Fibroblast of pulmonary artery (primary cell): Measurements from ENCODE around the gene UBE3D.
A peak's percentile ranks its signal among the peaks of the same experiment; 100 is the strongest.

Experiments
- DNase-seq: peaks from one replicate; pipeline ENCODE4 v3.0.0-alpha.2; 2010; ENCODE audit warnings: low read depth
- H3K4me3 ChIP-seq: replicated peaks from 2 replicates; pipeline ENCODE4 v1.5.1; 2011; ENCODE audit warnings: low read depth, mild to moderate bottlenecking, control low read depth, low read length, moderate library complexity
- TF ChIP-seq, protein P1 (sequence below): IDR thresholded peaks from 2 replicates; pipeline ENCODE4 v1.5.1; 2011; ENCODE audit warnings: mild to moderate bottlenecking, control low read depth, low read length, inconsistent platforms; ENCODE audit errors: missing control alignments

Gene UBE3D

GRCh38 chr6:82843291-82843885 is 222.3 kb downstream of the UBE3D start:
- H3K4me3 ChIP-seq, result no peak overlapping the region
- DNase-seq, result no peak
- TF ChIP-seq, protein P1, sequence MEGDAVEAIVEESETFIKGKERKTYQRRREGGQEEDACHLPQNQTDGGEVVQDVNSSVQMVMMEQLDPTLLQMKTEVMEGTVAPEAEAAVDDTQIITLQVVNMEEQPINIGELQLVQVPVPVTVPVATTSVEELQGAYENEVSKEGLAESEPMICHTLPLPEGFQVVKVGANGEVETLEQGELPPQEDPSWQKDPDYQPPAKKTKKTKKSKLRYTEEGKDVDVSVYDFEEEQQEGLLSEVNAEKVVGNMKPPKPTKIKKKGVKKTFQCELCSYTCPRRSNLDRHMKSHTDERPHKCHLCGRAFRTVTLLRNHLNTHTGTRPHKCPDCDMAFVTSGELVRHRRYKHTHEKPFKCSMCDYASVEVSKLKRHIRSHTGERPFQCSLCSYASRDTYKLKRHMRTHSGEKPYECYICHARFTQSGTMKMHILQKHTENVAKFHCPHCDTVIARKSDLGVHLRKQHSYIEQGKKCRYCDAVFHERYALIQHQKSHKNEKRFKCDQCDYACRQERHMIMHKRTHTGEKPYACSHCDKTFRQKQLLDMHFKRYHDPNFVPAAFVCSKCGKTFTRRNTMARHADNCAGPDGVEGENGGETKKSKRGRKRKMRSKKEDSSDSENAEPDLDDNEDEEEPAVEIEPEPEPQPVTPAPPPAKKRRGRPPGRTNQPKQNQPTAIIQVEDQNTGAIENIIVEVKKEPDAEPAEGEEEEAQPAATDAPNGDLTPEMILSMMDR, result no peak

DNA sequence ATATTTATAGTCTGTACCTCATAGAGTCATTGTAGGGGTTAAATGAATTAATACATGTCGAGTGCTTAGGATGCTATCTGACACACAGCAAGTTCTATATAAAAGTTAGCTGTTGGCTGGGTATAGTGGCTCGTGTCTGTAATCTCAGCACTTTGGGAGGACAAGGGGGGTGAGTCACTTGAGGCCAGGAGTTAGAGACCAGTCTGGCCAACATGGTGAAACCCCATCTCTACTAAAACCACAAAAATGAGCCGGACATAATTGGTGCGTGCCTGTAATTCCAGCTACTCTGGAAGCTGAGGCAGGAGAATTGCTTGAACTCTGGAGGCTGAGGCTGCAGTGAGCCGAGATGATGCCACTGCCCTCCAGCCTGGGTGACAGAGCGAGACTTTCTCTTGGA is 222.9 kb downstream of the UBE3D start:
- TF ChIP-seq, protein P1, result no peak
- DNase-seq, result peak; percentile 44
- no peak overlapping the region for H3K4me3 ChIP-seq
